Stomach (tissue), 9 donors: Measurements from ENCODE around the gene ZNF33B. TPM values are rescaled to one million over a fixed set of nuclear protein-coding genes. Genes with fewer than 3 reads are reported as not detected.

ENCODE experiments used
- DNase-seq, 2 donors: peaks; one replicate each; pipeline versions ENCODE4 v3.0.0 to v3.0.0-alpha.2; 2013 to 2019
- H3K27ac ChIP-seq, 5 donors: fragments of 200-600 bp in 4 of 5; sonication (generic) in 4 of 5; one replicate each; pipeline ENCODE4 v1.5.1; 2013 to 2019; ENCODE audit warnings: mild to moderate bottlenecking in 1 of 5, moderate library complexity in 1 of 5
- H3K27me3 ChIP-seq, 3 donors: fragments of 200-600 bp; sonication (generic); one replicate each; pipeline ENCODE4 v1.5.1; 2017 to 2019; ENCODE audit warnings: mixed run types in 1 of 3
- H3K36me3 ChIP-seq, 4 donors: fragments of 200-600 bp; sonication (generic); 1 replicate in 3 of 4; 2 replicates in 1 of 4; pipeline ENCODE4 v1.5.1; 2016 to 2019
- H3K4me1 ChIP-seq, 4 donors: fragments of 200-600 bp; sonication (generic); one replicate each; pipeline ENCODE4 v1.5.1; 2016 to 2019
- H3K4me3 ChIP-seq, 4 donors: fragments of 200-600 bp; sonication (generic) in 3 of 4; one replicate each; pipeline ENCODE4 v1.5.1; 2016 to 2019; ENCODE audit warnings: mild to moderate bottlenecking in 1 of 4
- H3K9me3 ChIP-seq, 4 donors: fragments of 200-600 bp; sonication (generic); one replicate each; pipeline ENCODE4 v1.5.1; 2016 to 2019
- CTCF ChIP-seq, 7 experiments: fragments of 450-650 bp in 4 of 7; fragments of 200-600 bp in 3 of 7; sonication (generic) in 3 of 7; IDR thresholded peaks; one replicate each; pipeline ENCODE4 v1.5.1; 2016 to 2019; ENCODE audit warnings: antibody characterized with exemption in 7 of 7, control low read depth in 2 of 7, mild to moderate bottlenecking in 1 of 7
- EP300 ChIP-seq: sonication (generic); formaldehyde crosslinking; IDR thresholded peaks from one replicate; pipeline ENCODE4 v1.6.1; 2017; ENCODE audit warnings: antibody characterized with exemption
- POLR2A ChIP-seq, 4 donors: fragments of 450-650 bp; IDR thresholded peaks; one replicate each; pipeline ENCODE4 v1.6.1; 2016; ENCODE audit warnings: antibody characterized with exemption in 4 of 4, control low read depth in 2 of 4, mild to moderate bottlenecking in 1 of 4, moderate library complexity in 1 of 4
- POLR2AphosphoS5 ChIP-seq, 3 donors: sonication (generic); formaldehyde crosslinking; IDR thresholded peaks; one replicate each; pipeline ENCODE4 v1.6.1; 2016; ENCODE audit warnings: antibody characterized with exemption in 3 of 3
- WGBS, 5 donors: extraction: QIAGEN DNeasy Blood & Tissue Kit in 3 of 5; methylation state at CpG; one replicate each; pipeline versions ENCODE4 v1.1.5 to v1.1.7; 2013 to 2018; 5-methylcytosine and 5-hydroxymethylcytosine counted together
- intact Hi-C: fragments of 100-400 bp; cut with DNase I; formaldehyde crosslinking; loops from one replicate; pipeline ENCODE4 v1.15.1; 2023; ENCODE audit warnings: low total_unique reads
- polyA plus RNA-seq, 3 donors: library from polyadenylated mRNA; stranded (reverse); fragments of 200-250 nt; gene quantifications; one replicate each; pipeline ENCODE4 v1.2.3, GENCODE V29; 2013
- total RNA-seq, 5 donors: library from RNA; depleted of rRNA; stranded (reverse); fragments of >200 nt; gene quantifications; one replicate each; pipeline versions ENCODE4 v1.1.0 to v1.2.3, GENCODE V29; 2014 to 2016
- donor health status: healthy with polysubstance abuse.
- donor health status: Bipolar disorder and iron deficiency.
- donor health status: healthy.

The ZNF33B gene
- total and polyA plus RNA-seq, 8 donors, result 7.0 to 67.9 (median 20.0) TPM

DNA sequence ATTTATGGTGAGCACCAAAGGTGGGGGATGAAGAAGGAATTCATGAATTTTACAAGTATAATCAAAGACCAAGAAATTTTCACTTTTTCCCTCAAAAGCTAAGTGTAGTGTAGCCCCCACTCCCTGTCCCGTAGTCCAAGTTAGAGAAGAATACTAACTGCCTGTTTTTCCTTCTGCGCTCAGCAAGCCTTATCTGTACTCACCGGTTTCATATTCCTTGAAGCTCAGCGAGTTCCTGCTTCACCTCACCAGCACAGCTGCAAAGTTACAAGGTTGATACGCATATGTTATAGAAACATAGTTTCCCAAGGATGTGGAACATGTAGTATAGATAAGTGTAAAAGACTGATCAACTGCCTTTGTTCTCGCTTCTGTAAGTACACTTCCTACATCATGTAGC is 16.0 kb upstream of the ZNF33B start:
- Histone ChIP-seq H3K9me3 (no peaks in the 10 kb centered on the region), H3K27ac (peak overlapping the region in 1 of 5 donors; percentile 49), H3K36me3 (no peaks in the 10 kb centered on the region), H3K4me3 (no peak overlapping the region), H3K4me1 (peaks cover 0 to 22% (median 15%) of the 10 kb centered on the region in 4 donors), H3K27me3 (no peaks in the 10 kb centered on the region)
- 34 to 65% (median 44%) methylated on average over 6 of the region's 6 CpGs for WGBS, 5 donors
- intact Hi-C loops, result no loop called here
- peak in 1 of 2 donors; percentile 67 for DNase-seq
- TF ChIP-seq POLR2AphosphoS5 (IDR thresholded peaks at IDR 0.05), result no peak
- no peak for TF ChIP-seq POLR2A (IDR thresholded peaks at IDR 0.05)
- TF ChIP-seq CTCF (IDR thresholded peaks at IDR 0.05), result no peak
- no peak for TF ChIP-seq EP300

GRCh38 chr10:42652858-42653257 is 14.5 kb upstream of the ZNF33B start:
- TF ChIP-seq CTCF (IDR thresholded peaks at IDR 0.05), result no peak
- TF ChIP-seq EP300, result no peak
- TF ChIP-seq POLR2A (IDR thresholded peaks at IDR 0.05), result no peak
- no peak for TF ChIP-seq POLR2AphosphoS5 (IDR thresholded peaks at IDR 0.05)
- no peaks in the 10 kb centered on the region for H3K27me3 ChIP-seq
- H3K36me3 ChIP-seq, result no peaks in the 10 kb centered on the region
- peak in 1 of 2 donors; percentile 19 for DNase-seq
- no peak overlapping the region for H3K4me3 ChIP-seq
- peaks cover 0 to 22% (median 15%) of the 10 kb centered on the region in 4 donors for H3K4me1 ChIP-seq
- 14 to 34% (median 17%) methylated on average over 2 of the region's 2 CpGs for WGBS, 5 donors
- peak overlapping the region in 1 of 5 donors; percentile 11 for H3K27ac ChIP-seq
- no peaks in the 10 kb centered on the region for H3K9me3 ChIP-seq
- intact Hi-C loops, result no loop called here

- no peaks in the 10 kb centered on the region for H3K36me3 ChIP-seq
- peaks cover 5 to 38% (median 19%) of the 10 kb centered on the region in 4 donors for H3K4me1 ChIP-seq
- 84 to 91% (median 89%) methylated on average over 4 of the region's 4 CpGs for WGBS, 5 donors
- TF ChIP-seq CTCF (IDR thresholded peaks at IDR 0.05) (no peak), POLR2A (IDR thresholded peaks at IDR 0.05) (no peak), POLR2AphosphoS5 (IDR thresholded peaks at IDR 0.05) (no peak), EP300 (no peak)
- no peak for DNase-seq
- H3K9me3 ChIP-seq, result no peaks in the 10 kb centered on the region
- H3K27ac ChIP-seq, result no peak overlapping the region
- no peaks in the 10 kb centered on the region for H3K27me3 ChIP-seq
- intact Hi-C loops, result no loop called here
- H3K4me3 ChIP-seq, result no peak overlapping the region
Observed at GRCh38 chr10:42650374-42650773, 12.0 kb upstream of the ZNF33B start.

GRCh38 chr10:42648512-42648911 is 10.1 kb upstream of the ZNF33B start:
- Histone ChIP-seq H3K4me3 (no peak overlapping the region), H3K9me3 (no peaks in the 10 kb centered on the region), H3K27ac (no peak overlapping the region), H3K4me1 (peaks cover 5 to 31% (median 18%) of the 10 kb centered on the region in 4 donors), H3K27me3 (no peaks in the 10 kb centered on the region), H3K36me3 (no peaks in the 10 kb centered on the region)
- WGBS, 5 donors, result 58 to 91% (median 82%) methylated on average over 2 of the region's 2 CpGs
- intact Hi-C loops, result no loop called here
- no peak for TF ChIP-seq POLR2A (IDR thresholded peaks at IDR 0.05)
- no peak for TF ChIP-seq EP300
- no peak for DNase-seq
